GM12878 (cell line): ENCODE measurements around the gene DCBLD2. TPM values are rescaled to one million over a fixed set of nuclear protein-coding genes. Genes with fewer than 3 reads are reported as not detected.

Experiments used
- ASH2L ChIP-seq: fragments of 300-600, 200-600 bp; sonication (generic); IDR thresholded peaks from 2 replicates; pipeline ENCODE4 v1.6.1; 2017; ENCODE audit warnings: low read depth, mild to moderate bottlenecking, borderline replicate concordance
- ATF3 ChIP-seq: IDR thresholded peaks from 2 replicates; pipeline ENCODE4 v1.6.1; 2011; ENCODE audit warnings: low read depth, mild to moderate bottlenecking, low read length, moderate library complexity, borderline replicate concordance; ENCODE audit errors: extremely low read depth
- BCLAF1 ChIP-seq: fragments of 450-650 bp; IDR thresholded peaks from 2 replicates; pipeline ENCODE4 v1.6.1; 2017; ENCODE audit warnings: antibody characterized with exemption, mild to moderate bottlenecking, moderate library complexity
- IKZF2 ChIP-seq, 2 experiments: fragments of 450-650 bp; IDR thresholded peaks; 2 replicates each; pipeline ENCODE4 v1.6.1; 2017; ENCODE audit warnings: mild to moderate bottlenecking in 2 of 2, moderate library complexity in 2 of 2
- NFIC ChIP-seq: IDR thresholded peaks from 2 replicates; pipeline ENCODE4 v1.6.1; 2012; ENCODE audit warnings: low read depth, mild to moderate bottlenecking, inconsistent platforms, low read length, moderate library complexity
- NFYB ChIP-seq: IDR thresholded peaks from 2 replicates; pipeline ENCODE4 v1.6.1; 2011; ENCODE audit warnings: low read depth, mild to moderate bottlenecking, low read length, improper control_type of control experiment, moderate library complexity; ENCODE audit not compliant: insufficient read depth
- NR2C2 ChIP-seq: IDR thresholded peaks from 2 replicates; pipeline ENCODE4 v1.6.1; 2011; ENCODE audit warnings: borderline replicate concordance, low read depth; ENCODE audit not compliant: control insufficient read depth, insufficient read length
- ZBED1 ChIP-seq: IDR thresholded peaks from 2 replicates; pipeline ENCODE4 v1.6.1; 2016; ENCODE audit warnings: borderline replicate concordance
- ZBTB4 ChIP-seq: fragments of 450-650 bp; formaldehyde crosslinking; IDR thresholded peaks from 2 replicates; pipeline ENCODE4 v1.4.0; 2022; ENCODE audit warnings: mild to moderate bottlenecking, moderate library complexity
- ZNF274 ChIP-seq: IDR thresholded peaks from one replicate; pipeline ENCODE4 v1.8.0; 2011; ENCODE audit not compliant: insufficient read length, insufficient read depth
- polyA plus RNA-seq, 11 experiments: library from polyadenylated mRNA; depleted of rRNA in 4 of 11; unstranded in 6 of 11; stranded (reverse) in 5 of 11; fragments of >200 nt; fragmentation: Nextera tagmentation in 4 of 11; fragmentation: Illumina TruSeq in 1 of 11; extraction: Ambion mirVana in 4 of 11; extraction: Trizol in 1 of 11; gene quantifications; 1 replicate in 1 of 11; 2 replicates in 10 of 11; pipeline versions ENCODE4 v1.2.1 to v1.2.3, GENCODE V29; 2011 to 2016; ENCODE audit warnings: inconsistent platforms in 2 of 11, missing spikeins in 2 of 11, low read depth in 1 of 11
- total RNA-seq, 4 experiments: library from RNA; depleted of rRNA in 3 of 4; stranded (reverse); fragments of >200 nt in 3 of 4; fragmentation: Illumina TruSeq in 1 of 4; extraction: Trizol in 1 of 4; gene quantifications; 2 replicates each; pipeline versions ENCODE4 v1.2.1 to v1.2.3, GENCODE V29; 2013 to 2021

Gene DCBLD2
- total and polyA plus RNA-seq, 10 of the 15 experiments (the other 5 are each of a cell fraction or from before 2014, with no cell fraction given), result 1.6 to 5.9 (median 4.7) TPM

- TF ChIP-seq ZBTB4 (no peak), NFYB (peak; percentile 86), ZNF274 (no peak), ZBED1 (no peak), BCLAF1 (0 out of 2 replicates have a peak, but pooled peaks have one; percentile 2), NFIC (no peak), ASH2L (no peak; the same call in 1 of the 2 replicates), NR2C2 (no peak), IKZF2 (IDR thresholded peaks at IDR 0.05) (no peak), ATF3 (no peak)
Measured at GRCh38 chr3:98901392-98902350, at the start of gene DCBLD2 (continued).
